H9 (cell line): ENCODE results near the gene ATF7IP2. TPM values are rescaled to one million over a fixed set of nuclear protein-coding genes. Genes with fewer than 3 reads are reported as not detected.

Experiments
- DNase-seq: peaks from one replicate; pipeline ENCODE4 v3.0.0-alpha.2; 2017
- H2AFZ ChIP-seq: one replicate; pipeline ENCODE4 v1.6.1; 2013; ENCODE audit warnings: mild to moderate bottlenecking, low read length, control low read depth, moderate library complexity
- H2AK5ac ChIP-seq: 2 replicates; pipeline ENCODE4 v1.6.1; 2013; ENCODE audit warnings: low read length, control low read depth, mixed read lengths; ENCODE audit not compliant: insufficient read length
- H2BK120ac ChIP-seq: one replicate; pipeline ENCODE4 v1.6.1; 2013; ENCODE audit warnings: low read depth, mild to moderate bottlenecking, low read length, control low read depth, inconsistent platforms; ENCODE audit not compliant: poor library complexity, severe bottlenecking
- H2BK12ac ChIP-seq: 2 replicates; pipeline ENCODE4 v1.6.1; 2013; ENCODE audit warnings: low read length, control low read depth, mixed read lengths, low read depth; ENCODE audit not compliant: insufficient read length
- H2BK15ac ChIP-seq: 2 replicates; pipeline ENCODE4 v1.6.1; 2013; ENCODE audit warnings: low read depth, low read length, control low read depth
- H2BK20ac ChIP-seq: one replicate; pipeline ENCODE4 v1.6.1; 2013; ENCODE audit warnings: low read depth, mild to moderate bottlenecking, low read length, control low read depth, inconsistent platforms; ENCODE audit not compliant: poor library complexity, severe bottlenecking
- H2BK5ac ChIP-seq: 2 replicates; pipeline ENCODE4 v1.6.1; 2013; ENCODE audit warnings: low read length, control low read depth, mixed read lengths; ENCODE audit not compliant: insufficient read length
- H3K14ac ChIP-seq: 2 replicates; pipeline ENCODE4 v1.6.1; 2013; ENCODE audit warnings: low read length, control low read depth; ENCODE audit not compliant: insufficient read depth
- H3K18ac ChIP-seq: 2 replicates; pipeline ENCODE4 v1.6.1; 2013; ENCODE audit warnings: low read depth, mild to moderate bottlenecking, mixed read lengths, low read length, control low read depth; ENCODE audit not compliant: insufficient read length
- H3K23ac ChIP-seq: 2 replicates; pipeline ENCODE4 v1.6.1; 2013; ENCODE audit warnings: low read length, control low read depth, mixed read lengths, low read depth; ENCODE audit not compliant: insufficient read length
- H3K23me2 ChIP-seq: 2 replicates; pipeline ENCODE4 v1.6.1; 2013; ENCODE audit warnings: low read depth, mild to moderate bottlenecking, mixed read lengths, low read length, control low read depth; ENCODE audit not compliant: insufficient read length, poor library complexity, severe bottlenecking
- H3K27ac ChIP-seq: 2 replicates; pipeline ENCODE4 v1.5.1; 2013; ENCODE audit warnings: low read length, control low read depth, mixed read lengths, low read depth; ENCODE audit not compliant: insufficient read length
- H3K27me3 ChIP-seq: 2 replicates; pipeline ENCODE4 v1.6.1; 2013; ENCODE audit warnings: low read length, control low read depth, inconsistent platforms; ENCODE audit not compliant: insufficient read depth
- H3K4ac ChIP-seq: 2 replicates; pipeline ENCODE4 v1.6.1; 2013; ENCODE audit warnings: low read depth, mild to moderate bottlenecking, control low read depth, inconsistent platforms, low read length, moderate library complexity
- H3K4me1 ChIP-seq: 2 replicates; pipeline ENCODE4 v1.6.1; 2013; ENCODE audit warnings: low read length, control low read depth, inconsistent platforms; ENCODE audit not compliant: insufficient read depth
- H3K4me2 ChIP-seq: 2 replicates; pipeline ENCODE4 v1.6.1; 2013; ENCODE audit warnings: low read length, control low read depth, mixed read lengths; ENCODE audit not compliant: insufficient read length, insufficient read depth
- H3K56ac ChIP-seq: 2 replicates; pipeline ENCODE4 v1.6.1; 2013; ENCODE audit warnings: low read depth, mild to moderate bottlenecking, mixed read lengths, low read length, control low read depth; ENCODE audit not compliant: insufficient read length
- H3K79me1 ChIP-seq: 2 replicates; pipeline ENCODE4 v1.6.1; 2013; ENCODE audit warnings: low read depth, mild to moderate bottlenecking, moderate library complexity, low read length, control low read depth, inconsistent platforms; ENCODE audit not compliant: insufficient read depth, poor library complexity, severe bottlenecking
- H3K79me2 ChIP-seq: 2 replicates; pipeline ENCODE4 v1.6.1; 2013; ENCODE audit warnings: low read length, control low read depth, inconsistent platforms; ENCODE audit not compliant: insufficient read depth
- H3K9ac ChIP-seq: 2 replicates; pipeline ENCODE4 v1.6.1; 2013; ENCODE audit warnings: low read length, control low read depth, mixed read lengths; ENCODE audit not compliant: insufficient read length; ENCODE audit errors: extremely low read depth
- H3K9me3 ChIP-seq: one replicate; pipeline ENCODE4 v1.6.1; 2013; ENCODE audit warnings: low read depth, low read length, inconsistent platforms; ENCODE audit not compliant: control insufficient read depth
- H3T11ph ChIP-seq: one replicate; pipeline ENCODE4 v1.6.1; 2013; ENCODE audit warnings: mild to moderate bottlenecking, low read length, control low read depth, inconsistent platforms
- H4K20me1 ChIP-seq: one replicate; pipeline ENCODE4 v1.6.1; 2013; ENCODE audit not compliant: control insufficient read depth, insufficient read length, insufficient read depth
- H4K5ac ChIP-seq: 2 replicates; pipeline ENCODE4 v1.6.1; 2013; ENCODE audit warnings: low read depth, mild to moderate bottlenecking, mixed read lengths, low read length, control low read depth; ENCODE audit not compliant: insufficient read length
- H4K8ac ChIP-seq: replicated peaks from 2 replicates; pipeline ENCODE4 v1.6.1; 2013; ENCODE audit warnings: low read length, control low read depth, mixed read lengths, low read depth; ENCODE audit not compliant: insufficient read length
- H4K91ac ChIP-seq: 2 replicates; pipeline ENCODE4 v1.6.1; 2013; ENCODE audit warnings: low read depth, mild to moderate bottlenecking, moderate library complexity, mixed read lengths, low read length, control low read depth; ENCODE audit not compliant: insufficient read length
- H3K27ac Mint-ChIP-seq, 3 experiments: 2 replicates in 2 of 3; 3 replicates in 1 of 3; pipeline ENCODE4 v1.8.0; 2020 to 2021; ENCODE audit warnings: mixed read lengths in 3 of 3, mild to moderate bottlenecking in 1 of 3, moderate library complexity in 1 of 3
- H3K27me3 Mint-ChIP-seq: 2 replicates; pipeline ENCODE4 v1.8.0; 2021; ENCODE audit warnings: low read depth, mild to moderate bottlenecking, moderate library complexity, mixed read lengths
- H3K36me3 Mint-ChIP-seq, 3 experiments: 2 replicates in 2 of 3; 3 replicates in 1 of 3; pipeline ENCODE4 v1.8.0; 2020 to 2021; ENCODE audit warnings: low read depth in 3 of 3, mixed read lengths in 3 of 3; ENCODE audit not compliant: insufficient read depth in 1 of 3
- H3K4me1 Mint-ChIP-seq, 2 experiments: 2 replicates each; pipeline ENCODE4 v1.8.0; 2020; ENCODE audit warnings: mixed read lengths in 2 of 2
- H3K4me3 Mint-ChIP-seq, 2 experiments: 2 replicates in 1 of 2; 3 replicates in 1 of 2; pipeline ENCODE4 v1.8.0; 2020 to 2021; ENCODE audit warnings: mild to moderate bottlenecking in 2 of 2, mixed read lengths in 2 of 2, moderate library complexity in 1 of 2
- H3K9me3 Mint-ChIP-seq, 2 experiments: 2 replicates in 1 of 2; 3 replicates in 1 of 2; pipeline ENCODE4 v1.8.0; 2020; ENCODE audit warnings: mild to moderate bottlenecking in 2 of 2, mixed read lengths in 2 of 2, moderate library complexity in 1 of 2
- WGBS: extraction: QIAGEN DNeasy Blood & Tissue Kit; methylation state at CpG from one replicate; pipeline ENCODE4 v1.1.7; 2013; ENCODE audit warnings: missing lambda C conversion rate, low lambda C conversion rate, mixed read lengths; ENCODE audit not compliant: insufficient read length; ENCODE audit errors: extremely low coverage; 5-methylcytosine and 5-hydroxymethylcytosine counted together
- total RNA-seq: library from RNA; stranded (reverse); gene quantifications from 2 replicates; pipeline ENCODE4 v1.2.1, GENCODE V29; 2021
- TF ChIP-seq, protein P1 (sequence below): fragments of 200-600 bp; sonication (generic); conservative IDR thresholded peaks from 3 replicates; pipeline ENCODE4 v1.8.0; 2021; ENCODE audit warnings: antibody characterized with exemption, mild to moderate bottlenecking

The ATF7IP2 gene
- total RNA-seq, 1 experiment from 2014 or later, result 21.5 TPM

DNA sequence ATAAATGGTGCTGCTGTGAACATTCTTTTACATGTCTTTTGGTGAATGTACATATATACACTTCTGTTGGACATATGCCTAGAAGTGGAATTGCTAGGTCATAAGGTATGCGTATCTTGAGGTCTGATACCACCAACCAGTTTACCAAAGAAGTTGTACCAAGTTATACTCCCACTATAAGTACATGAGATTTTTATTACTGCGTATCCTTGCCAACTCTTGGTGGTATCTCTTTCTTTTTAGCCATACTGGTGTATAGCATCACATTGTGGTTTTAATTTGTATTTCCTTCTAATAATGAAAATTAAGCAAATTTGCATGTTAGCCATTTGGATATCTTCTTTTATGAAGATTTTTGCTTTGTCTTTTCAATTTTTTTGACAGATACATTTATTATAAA is 80.5 kb downstream of the ATF7IP2 start:
- no peak overlapping the region for H2BK120ac ChIP-seq
- no CpG with 5 or more reads among the region's 2 CpGs for WGBS
- no peak overlapping the region for H2BK12ac ChIP-seq

More for the DNA sequence above, 80.5 kb downstream of the ATF7IP2 start:
- no peak overlapping the region for H2BK20ac ChIP-seq
- no peak overlapping the region for H2AK5ac ChIP-seq
- no peak for DNase-seq
- no peak overlapping the region for H3K56ac ChIP-seq
- H4K5ac ChIP-seq, result no peak overlapping the region
- no peak overlapping the region for H2AFZ ChIP-seq
- H3K4me2 ChIP-seq, result no peak overlapping the region
- no peak overlapping the region for H4K91ac ChIP-seq
- no peak overlapping the region for H3K4ac ChIP-seq
- Mint-ChIP-seq H3K4me3 (no peak overlapping the region), H3K27ac (no peak overlapping the region), H3K9me3 (no peaks in the 10 kb centered on the region), H3K27me3 (no peaks in the 10 kb centered on the region), H3K36me3 (peaks cover 0 to 5% (median 2%) of the 10 kb centered on the region in 3 experiments; a peak in 1 of 7 replicates), H3K4me1 (no peaks in the 10 kb centered on the region)
- H3K9me3 ChIP-seq, result no peaks in the 10 kb centered on the region
- H3K27me3 ChIP-seq, result no peaks in the 10 kb centered on the region
- no peak overlapping the region for H3K27ac ChIP-seq
- TF ChIP-seq, protein P1, sequence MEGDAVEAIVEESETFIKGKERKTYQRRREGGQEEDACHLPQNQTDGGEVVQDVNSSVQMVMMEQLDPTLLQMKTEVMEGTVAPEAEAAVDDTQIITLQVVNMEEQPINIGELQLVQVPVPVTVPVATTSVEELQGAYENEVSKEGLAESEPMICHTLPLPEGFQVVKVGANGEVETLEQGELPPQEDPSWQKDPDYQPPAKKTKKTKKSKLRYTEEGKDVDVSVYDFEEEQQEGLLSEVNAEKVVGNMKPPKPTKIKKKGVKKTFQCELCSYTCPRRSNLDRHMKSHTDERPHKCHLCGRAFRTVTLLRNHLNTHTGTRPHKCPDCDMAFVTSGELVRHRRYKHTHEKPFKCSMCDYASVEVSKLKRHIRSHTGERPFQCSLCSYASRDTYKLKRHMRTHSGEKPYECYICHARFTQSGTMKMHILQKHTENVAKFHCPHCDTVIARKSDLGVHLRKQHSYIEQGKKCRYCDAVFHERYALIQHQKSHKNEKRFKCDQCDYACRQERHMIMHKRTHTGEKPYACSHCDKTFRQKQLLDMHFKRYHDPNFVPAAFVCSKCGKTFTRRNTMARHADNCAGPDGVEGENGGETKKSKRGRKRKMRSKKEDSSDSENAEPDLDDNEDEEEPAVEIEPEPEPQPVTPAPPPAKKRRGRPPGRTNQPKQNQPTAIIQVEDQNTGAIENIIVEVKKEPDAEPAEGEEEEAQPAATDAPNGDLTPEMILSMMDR, result no peak
- H3K9ac ChIP-seq, result no peak overlapping the region
- H3K4me1 ChIP-seq, result no peaks in the 10 kb centered on the region
- H2BK15ac ChIP-seq, result no peak overlapping the region
- H3T11ph ChIP-seq, result no peak overlapping the region
- H4K8ac ChIP-seq, result no peak overlapping the region
- H3K79me1 ChIP-seq, result no peaks in the 10 kb centered on the region
- H4K20me1 ChIP-seq, result no peaks in the 10 kb centered on the region
- H3K23ac ChIP-seq, result no peak overlapping the region
- no peaks in the 10 kb centered on the region for H3K23me2 ChIP-seq
- no peaks in the 10 kb centered on the region for H3K79me2 ChIP-seq
- no peak overlapping the region for H3K14ac ChIP-seq
- H3K18ac ChIP-seq, result no peak overlapping the region
- no peak overlapping the region for H2BK5ac ChIP-seq
